ENCODE data around the gene TBC1D4. TPM values are rescaled to one million over a fixed set of nuclear protein-coding genes. Genes with fewer than 3 reads are reported as not detected.

The TBC1D4 gene
- total and polyA plus RNA-seq, 9 of the 15 experiments (the other 6 are each of a cell fraction or from before 2014, with no cell fraction given): 2.8 to 12.3 (median 7.0) TPM

- TF ChIP-seq C11orf30 (IDR thresholded peaks at IDR 0.05; ENCODE audit: low read depth) (0 out of 2 replicates have a peak, but pooled peaks have one; percentile 18), SMAD4 (CRISPR knock-in tag; conservative IDR thresholded peaks at IDR 0.05) (peak; percentile 34; the same call in 1 of the 2 replicates), ATF4 (CRISPR knock-in tag; IDR thresholded peaks at IDR 0.05) (peak; percentile 15; the same call in 1 of the 2 replicates), HEY1 (CRISPR knock-in tag; IDR thresholded peaks at IDR 0.05; ENCODE audit: borderline replicate concordance) (peak; percentile 59; the same call in 1 of the 2 replicates), ZBED1 (IDR thresholded peaks at IDR 0.05) (no peak), STAT5A (IDR thresholded peaks at IDR 0.05; ENCODE audit: borderline replicate concordance, low read length) (peak; percentile 72), ZNF316 (IDR thresholded peaks at IDR 0.05) (peak; percentile 38; the same call in 1 of the 2 replicates), GTF2B (IDR thresholded peaks at IDR 0.05; ENCODE audit: extremely low read depth, insufficient read length) (no peak), DDX20 (tag; IDR thresholded peaks at IDR 0.05; ENCODE audit: low read depth) (no peak), MEIS2 (IDR thresholded peaks at IDR 0.05; ENCODE audit: partially characterized antibody) (peak; percentile 83), RB1 (IDR thresholded peaks at IDR 0.05; ENCODE audit: low read depth) (no peak), ZMIZ1 (IDR thresholded peaks at IDR 0.05; ENCODE audit: low read depth in 2 of 2, low read length in 2 of 2) (0 out of 4 replicates have a peak, but pooled peaks of 1 of the 2 experiments have one; percentile 67), HNRNPH1 (optimal IDR thresholded peaks at IDR 0.05; ENCODE audit: low read depth, low read length) (no peak), SMAD3 (CRISPR knock-in tag; conservative IDR thresholded peaks at IDR 0.05) (0 out of 2 replicates have a peak, but pooled peaks have one; percentile 22)
These were observed 155.5 kb downstream of the TBC1D4 start (continued) for GRCh38 chr13:75326173-75327134.

All from K562 (cell line).